ENCODE results near the gene GBF1. TPM values are rescaled to one million over a fixed set of nuclear protein-coding genes. Genes with fewer than 3 reads are reported as not detected.

The GBF1 gene
- total and polyA plus RNA-seq, 2 donors from 2014 or later, result 14.4 to 53.3 TPM

GRCh38 chr10:102267748-102268147 is 22.4 kb downstream of the GBF1 start:
- no peak for TF ChIP-seq CTCF (IDR thresholded peaks at IDR 0.05; ENCODE audit: borderline replicate concordance, extremely low read depth, insufficient read depth)
- Histone ChIP-seq H3K4me3 (ENCODE audit: low read length in 3 of 3) (no peak overlapping the region), H3K27ac (ENCODE audit: low read depth in 2 of 2, low read length in 2 of 2) (no peak overlapping the region), H3K4me1 (ENCODE audit: control insufficient read depth in 2 of 3, insufficient read depth in 2 of 3, low read depth in 1 of 3, low read length in 3 of 3) (peaks cover 0 to 10% (median 3%) of the 10 kb centered on the region in 3 donors), H3K36me3 (ENCODE audit: control insufficient read depth in 2 of 3, insufficient read depth in 3 of 3, low read length in 3 of 3) (no peaks in the 10 kb centered on the region), H3K27me3 (ENCODE audit: control insufficient read depth, insufficient read depth, low read length) (no peaks in the 10 kb centered on the region), H3K9me3 (ENCODE audit: control insufficient read depth in 2 of 3, insufficient read depth in 1 of 3, low read length in 3 of 3) (no peaks in the 10 kb centered on the region), H3K9ac (ENCODE audit: low read length in 3 of 3) (no peak overlapping the region)
- intact Hi-C loops (cut with DNase I), result no loop called here
- DNase-seq (no peak), FAIRE-seq (no peak)

GRCh38 chr10:102268375-102268888 is 23.1 kb downstream of the GBF1 start:
- Histone ChIP-seq H3K4me3 (ENCODE audit: low read length in 3 of 3) (no peak overlapping the region), H3K27me3 (ENCODE audit: control insufficient read depth, insufficient read depth, low read length) (no peaks in the 10 kb centered on the region), H3K9me3 (ENCODE audit: control insufficient read depth in 2 of 3, insufficient read depth in 1 of 3, low read length in 3 of 3) (no peaks in the 10 kb centered on the region), H3K36me3 (ENCODE audit: control insufficient read depth in 2 of 3, insufficient read depth in 3 of 3, low read length in 3 of 3) (no peaks in the 10 kb centered on the region), H3K4me1 (ENCODE audit: control insufficient read depth in 2 of 3, insufficient read depth in 2 of 3, low read depth in 1 of 3, low read length in 3 of 3) (peaks cover 0 to 7% (median 5%) of the 10 kb centered on the region in 3 donors), H3K9ac (ENCODE audit: low read length in 3 of 3) (no peak overlapping the region), H3K27ac (ENCODE audit: low read depth in 2 of 2, low read length in 2 of 2) (no peak overlapping the region)
- no peak for TF ChIP-seq CTCF (IDR thresholded peaks at IDR 0.05; ENCODE audit: borderline replicate concordance, extremely low read depth, insufficient read depth)
- intact Hi-C loops (cut with DNase I), result no loop called here
- FAIRE-seq (no peak), DNase-seq (no peak)

GRCh38 chr10:102269017-102269416 is 23.7 kb downstream of the GBF1 start:
- H3K36me3 ChIP-seq (ENCODE audit: control insufficient read depth in 2 of 3, insufficient read depth in 3 of 3, low read length in 3 of 3), result no peaks in the 10 kb centered on the region
- peaks cover 0 to 11% (median 7%) of the 10 kb centered on the region in 3 donors for H3K4me1 ChIP-seq (ENCODE audit: control insufficient read depth in 2 of 3, insufficient read depth in 2 of 3, low read depth in 1 of 3, low read length in 3 of 3)
- DNase-seq, result no peak
- FAIRE-seq, result no peak
- H3K9ac ChIP-seq (ENCODE audit: low read length in 3 of 3), result no peak overlapping the region
- no peaks in the 10 kb centered on the region for H3K9me3 ChIP-seq (ENCODE audit: control insufficient read depth in 2 of 3, insufficient read depth in 1 of 3, low read length in 3 of 3)
- no peak overlapping the region for H3K4me3 ChIP-seq (ENCODE audit: low read length in 3 of 3)
- intact Hi-C loops (cut with DNase I), result no loop called here
- no peak overlapping the region for H3K27ac ChIP-seq (ENCODE audit: low read depth in 2 of 2, low read length in 2 of 2)
- TF ChIP-seq CTCF (IDR thresholded peaks at IDR 0.05; ENCODE audit: borderline replicate concordance, extremely low read depth, insufficient read depth), result no peak
- no peaks in the 10 kb centered on the region for H3K27me3 ChIP-seq (ENCODE audit: control insufficient read depth, insufficient read depth, low read length)

GRCh38 chr10:102274062-102274461 is 28.7 kb downstream of the GBF1 start:
- Histone ChIP-seq H3K9ac (ENCODE audit: low read length in 3 of 3) (no peak overlapping the region), H3K4me1 (ENCODE audit: control insufficient read depth in 2 of 3, insufficient read depth in 2 of 3, low read depth in 1 of 3, low read length in 3 of 3) (peaks cover 0 to 13% (median 3%) of the 10 kb centered on the region in 3 donors), H3K36me3 (ENCODE audit: control insufficient read depth in 2 of 3, insufficient read depth in 3 of 3, low read length in 3 of 3) (no peaks in the 10 kb centered on the region), H3K27ac (ENCODE audit: low read depth in 2 of 2, low read length in 2 of 2) (no peak overlapping the region), H3K4me3 (ENCODE audit: low read length in 3 of 3) (no peak overlapping the region), H3K27me3 (ENCODE audit: control insufficient read depth, insufficient read depth, low read length) (no peaks in the 10 kb centered on the region), H3K9me3 (ENCODE audit: control insufficient read depth in 2 of 3, insufficient read depth in 1 of 3, low read length in 3 of 3) (no peaks in the 10 kb centered on the region)
- FAIRE-seq (no peak), DNase-seq (no peak)
- intact Hi-C loops (cut with DNase I), result no loop called here
- no peak for TF ChIP-seq CTCF (IDR thresholded peaks at IDR 0.05; ENCODE audit: borderline replicate concordance, extremely low read depth, insufficient read depth)

Data from kidney (tissue), 14 donors.